ENCODE results near the gene LMX1B.

Gene LMX1B

GRCh38 chr9:126611193-126611591, 2.5 kb upstream of the LMX1B start:
- TF ChIP-seq POLR2AphosphoS5 (IDR thresholded peaks at IDR 0.05; ENCODE audit: low read depth, low read length) (no peak), FOXP2 (optimal IDR thresholded peaks at IDR 0.05; ENCODE audit: borderline replicate concordance, extremely low read depth, extremely low read length, insufficient read depth) (no peak), TAF1 (IDR thresholded peaks at IDR 0.05; ENCODE audit: borderline replicate concordance, insufficient read depth, low read length) (no peak), REST (IDR thresholded peaks at IDR 0.05; ENCODE audit: insufficient read depth in 1 of 2, low read depth in 2 of 2, low read length in 2 of 2) (no peak), SIN3A (IDR thresholded peaks at IDR 0.05; ENCODE audit: borderline replicate concordance, insufficient read depth, low read length) (no peak)

- TF ChIP-seq TAF1 (IDR thresholded peaks at IDR 0.05; ENCODE audit: borderline replicate concordance, insufficient read depth, low read length) (no peak), FOXP2 (optimal IDR thresholded peaks at IDR 0.05; ENCODE audit: borderline replicate concordance, extremely low read depth, extremely low read length, insufficient read depth) (peak; percentile 65), SIN3A (IDR thresholded peaks at IDR 0.05; ENCODE audit: borderline replicate concordance, insufficient read depth, low read length) (no peak)
These were observed 2.0 kb upstream of the LMX1B start for GRCh38 chr9:126611592-126612325.

GRCh38 chr9:126612326-126612812, 1.4 kb upstream of the LMX1B start:
- TF ChIP-seq POLR2AphosphoS5 (IDR thresholded peaks at IDR 0.05; ENCODE audit: low read depth, low read length) (no peak), FOXP2 (optimal IDR thresholded peaks at IDR 0.05; ENCODE audit: borderline replicate concordance, extremely low read depth, extremely low read length, insufficient read depth) (no peak), REST (IDR thresholded peaks at IDR 0.05; ENCODE audit: insufficient read depth in 1 of 2, low read depth in 2 of 2, low read length in 2 of 2) (no peak), SIN3A (IDR thresholded peaks at IDR 0.05; ENCODE audit: borderline replicate concordance, insufficient read depth, low read length) (no peak), TAF1 (IDR thresholded peaks at IDR 0.05; ENCODE audit: borderline replicate concordance, insufficient read depth, low read length) (no peak)

GRCh38 chr9:126612813-126613641, 701 bp upstream of the LMX1B start:
- TF ChIP-seq POLR2AphosphoS5 (IDR thresholded peaks at IDR 0.05; ENCODE audit: low read depth, low read length), result no peak
- no peak for TF ChIP-seq SIN3A (IDR thresholded peaks at IDR 0.05; ENCODE audit: borderline replicate concordance, insufficient read depth, low read length)
- TF ChIP-seq FOXP2 (optimal IDR thresholded peaks at IDR 0.05; ENCODE audit: borderline replicate concordance, extremely low read depth, extremely low read length, insufficient read depth), result no peak
- no peak for TF ChIP-seq TAF1 (IDR thresholded peaks at IDR 0.05; ENCODE audit: borderline replicate concordance, insufficient read depth, low read length)
- TF ChIP-seq REST (IDR thresholded peaks at IDR 0.05; ENCODE audit: insufficient read depth in 1 of 2, low read depth in 2 of 2, low read length in 2 of 2), result no peak

GRCh38 chr9:126614088-126614454, 343 bp downstream of the LMX1B start:
- TF ChIP-seq REST (IDR thresholded peaks at IDR 0.05; ENCODE audit: insufficient read depth in 1 of 2, low read depth in 2 of 2, low read length in 2 of 2) (no peak), SIN3A (IDR thresholded peaks at IDR 0.05; ENCODE audit: borderline replicate concordance, insufficient read depth, low read length) (no peak), POLR2AphosphoS5 (IDR thresholded peaks at IDR 0.05; ENCODE audit: low read depth, low read length) (no peak), FOXP2 (optimal IDR thresholded peaks at IDR 0.05; ENCODE audit: borderline replicate concordance, extremely low read depth, extremely low read length, insufficient read depth) (no peak), TAF1 (IDR thresholded peaks at IDR 0.05; ENCODE audit: borderline replicate concordance, insufficient read depth, low read length) (no peak)

Data from PFSK-1 (cell line).